HFF-Myc (cell line): ENCODE results near the gene DGKI.

Source experiments
- DNase-seq: peaks from one replicate; pipeline ENCODE4 v3.0.0-alpha.2; 2011; ENCODE audit warnings: low read depth; ENCODE audit errors: extremely low read depth
- H3K4me3 ChIP-seq: replicated peaks from 2 replicates; pipeline ENCODE4 v1.5.1; 2011; ENCODE audit warnings: low read depth, mild to moderate bottlenecking, control low read depth, low read length
- TF ChIP-seq, protein P1 (sequence below): IDR thresholded peaks from 2 replicates; pipeline ENCODE4 v1.5.1; 2012; ENCODE audit warnings: mild to moderate bottlenecking, low read depth, low read length, control low read depth; ENCODE audit errors: missing control alignments

DGKI gene

DNA sequence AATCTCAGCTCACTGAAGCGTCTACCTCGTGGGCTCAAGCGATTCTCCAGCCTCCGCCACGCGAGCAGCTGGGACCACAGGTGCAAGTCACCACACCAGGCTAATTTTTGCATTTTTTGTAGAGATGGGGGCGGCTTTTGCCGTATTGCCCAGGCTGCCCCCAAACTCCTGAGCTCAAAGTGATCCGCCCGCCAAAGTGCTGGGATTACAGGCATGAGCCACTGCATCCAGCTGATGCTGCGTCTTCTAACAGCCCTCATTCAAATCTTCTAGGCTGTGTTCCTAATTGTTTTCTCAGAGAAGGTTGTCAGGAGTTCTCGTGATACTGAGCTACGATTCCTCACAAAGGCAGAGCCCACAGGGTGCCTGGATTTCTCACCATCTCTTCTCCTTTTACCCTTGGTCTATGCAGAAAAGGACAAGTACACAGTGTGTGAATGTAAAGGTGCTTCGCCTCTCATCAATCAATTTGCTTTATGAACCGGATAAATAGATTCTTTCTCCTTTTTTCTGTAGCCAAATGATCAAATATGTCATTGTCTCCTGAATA, 255.9 kb downstream of the DGKI start:
- H3K4me3 ChIP-seq: no peak overlapping the region
- TF ChIP-seq, protein P1, sequence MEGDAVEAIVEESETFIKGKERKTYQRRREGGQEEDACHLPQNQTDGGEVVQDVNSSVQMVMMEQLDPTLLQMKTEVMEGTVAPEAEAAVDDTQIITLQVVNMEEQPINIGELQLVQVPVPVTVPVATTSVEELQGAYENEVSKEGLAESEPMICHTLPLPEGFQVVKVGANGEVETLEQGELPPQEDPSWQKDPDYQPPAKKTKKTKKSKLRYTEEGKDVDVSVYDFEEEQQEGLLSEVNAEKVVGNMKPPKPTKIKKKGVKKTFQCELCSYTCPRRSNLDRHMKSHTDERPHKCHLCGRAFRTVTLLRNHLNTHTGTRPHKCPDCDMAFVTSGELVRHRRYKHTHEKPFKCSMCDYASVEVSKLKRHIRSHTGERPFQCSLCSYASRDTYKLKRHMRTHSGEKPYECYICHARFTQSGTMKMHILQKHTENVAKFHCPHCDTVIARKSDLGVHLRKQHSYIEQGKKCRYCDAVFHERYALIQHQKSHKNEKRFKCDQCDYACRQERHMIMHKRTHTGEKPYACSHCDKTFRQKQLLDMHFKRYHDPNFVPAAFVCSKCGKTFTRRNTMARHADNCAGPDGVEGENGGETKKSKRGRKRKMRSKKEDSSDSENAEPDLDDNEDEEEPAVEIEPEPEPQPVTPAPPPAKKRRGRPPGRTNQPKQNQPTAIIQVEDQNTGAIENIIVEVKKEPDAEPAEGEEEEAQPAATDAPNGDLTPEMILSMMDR: no peak
- no peak for DNase-seq

DNA sequence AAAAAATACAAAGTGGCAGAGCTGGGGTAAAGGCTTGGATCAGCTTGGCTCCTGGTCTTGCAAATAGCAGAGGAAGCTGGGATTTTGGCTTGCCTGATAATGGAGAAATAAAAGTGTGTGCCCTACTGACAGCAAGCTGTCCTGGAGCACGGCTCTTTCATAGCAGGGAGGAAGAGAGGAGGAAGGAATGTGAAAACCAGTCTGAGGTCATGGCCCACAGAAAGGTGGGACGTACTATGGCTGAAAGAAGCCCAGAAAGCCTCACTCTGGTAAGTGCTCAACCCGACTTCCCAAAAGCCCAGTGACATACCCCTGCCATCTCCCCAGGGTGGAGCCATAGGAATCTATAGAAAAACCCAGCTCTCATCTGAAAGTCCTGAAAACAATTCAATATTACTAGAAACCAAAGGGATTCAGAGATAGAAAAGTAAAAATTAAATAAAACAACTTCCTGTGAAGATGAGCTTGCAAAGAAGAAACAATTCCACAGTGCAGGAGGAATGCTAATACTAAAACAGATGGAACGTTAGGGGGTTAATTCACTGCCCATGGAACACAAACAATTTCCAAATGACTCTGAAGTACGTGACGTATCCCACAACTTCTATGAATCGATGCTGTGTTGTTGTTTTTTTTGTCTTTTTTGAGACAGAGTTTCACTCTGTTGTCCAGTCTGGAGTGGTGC, 256.6 kb downstream of the DGKI start:
- H3K4me3 ChIP-seq: no peak overlapping the region
- TF ChIP-seq, protein P1: no peak
- DNase-seq: no peak

DNA sequence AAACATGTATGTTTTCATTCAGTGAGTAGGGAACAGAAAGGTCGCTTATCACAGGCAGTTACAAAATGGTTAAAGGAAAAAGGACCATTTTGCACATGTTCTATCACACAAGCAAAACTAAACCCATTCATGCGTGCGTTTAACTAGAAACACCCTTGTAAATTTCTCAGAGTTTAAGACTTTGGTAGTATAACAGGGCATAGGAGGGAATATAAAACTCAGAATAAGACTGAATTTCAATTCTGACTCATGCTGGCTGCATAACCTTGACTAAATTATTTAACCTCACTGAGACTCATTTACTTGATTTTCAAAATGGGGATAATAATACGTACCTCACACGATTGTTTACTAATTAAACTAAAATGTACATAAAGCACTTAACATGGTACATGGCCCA, 259.4 kb downstream of the DGKI start:
- TF ChIP-seq, protein P1: no peak
- no peak overlapping the region for H3K4me3 ChIP-seq
- DNase-seq: no peak

DNA sequence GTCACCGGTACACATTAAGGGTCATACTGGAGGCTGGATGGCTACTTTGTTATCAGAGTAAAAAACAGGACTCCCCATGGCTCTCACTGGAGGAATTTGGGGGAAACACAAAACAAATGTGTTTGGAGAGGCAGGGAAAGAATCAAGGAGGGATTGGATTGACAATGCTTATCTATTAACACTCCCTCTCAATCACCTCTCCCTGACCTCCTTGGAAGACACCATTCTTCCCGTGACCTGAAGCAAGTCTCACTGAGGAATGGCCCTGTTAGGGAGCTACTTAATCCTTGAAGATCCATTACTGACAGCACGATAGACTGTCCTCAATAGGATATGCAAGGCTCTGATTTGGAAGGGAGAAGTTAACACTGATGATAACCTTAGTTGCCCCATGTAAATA, 261.2 kb downstream of the DGKI start:
- no peak for DNase-seq
- H3K4me3 ChIP-seq: no peak overlapping the region
- TF ChIP-seq, protein P1: no peak

DNA sequence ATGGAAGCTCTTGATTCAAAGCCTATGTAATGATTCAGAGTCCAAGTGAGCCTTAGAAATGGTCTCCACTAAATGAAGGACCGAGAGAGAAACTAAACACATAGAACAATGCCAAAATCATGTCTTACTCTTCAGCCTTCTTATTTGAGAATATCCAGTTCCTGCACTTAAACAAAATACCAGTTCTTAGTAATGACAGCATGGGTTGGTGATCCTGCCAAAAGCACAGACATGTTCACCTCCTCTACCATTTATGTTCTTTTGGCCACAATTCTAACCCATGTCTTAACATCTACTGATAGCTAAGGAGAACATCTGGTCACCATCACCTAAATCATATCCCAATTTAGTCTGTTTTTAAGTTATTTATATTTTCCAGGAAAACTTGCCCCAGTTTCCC, 263.6 kb downstream of the DGKI start:
- no peak overlapping the region for H3K4me3 ChIP-seq
- DNase-seq: no peak
- TF ChIP-seq, protein P1: no peak

DNA sequence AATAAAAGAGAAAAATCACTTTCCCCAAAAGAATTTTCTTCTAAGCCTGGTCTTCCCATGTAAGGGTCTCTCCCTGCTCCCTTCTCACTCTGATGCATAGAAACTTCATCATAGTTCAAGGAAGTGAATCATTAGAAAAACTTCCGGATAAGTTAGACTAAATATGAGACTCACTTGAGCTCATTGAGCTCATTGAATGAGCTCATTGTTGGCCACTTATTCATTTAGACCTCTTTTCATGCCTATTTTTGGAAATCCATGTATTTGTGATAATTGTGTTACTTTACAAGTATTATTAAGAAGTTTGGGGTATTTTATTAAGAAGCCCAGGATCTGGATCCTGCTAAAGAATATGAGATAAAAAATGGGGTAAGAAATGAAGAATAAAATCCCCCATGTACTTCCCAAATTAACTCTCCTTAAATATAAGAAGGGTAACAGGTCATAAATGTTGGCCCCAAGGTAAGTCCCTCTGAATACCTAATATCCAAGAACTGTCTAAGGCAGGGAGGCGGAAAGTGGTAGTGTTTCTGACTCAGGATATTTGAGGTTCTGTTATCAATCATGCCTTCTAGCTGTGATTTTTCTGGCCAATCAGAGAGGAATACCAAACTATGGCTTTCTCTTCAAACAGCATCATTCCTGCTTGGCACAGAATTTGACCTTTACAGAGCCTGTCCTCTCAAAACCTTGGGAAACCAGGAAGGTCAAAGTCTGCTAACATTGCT, 266.7 kb downstream of the DGKI start:
- TF ChIP-seq, protein P1: no peak
- peak; percentile 32 for DNase-seq
- no peak overlapping the region for H3K4me3 ChIP-seq
